HL-60 (cell line): ENCODE measurements around the gene PPM1J.

Source experiments
- GABPA ChIP-seq: IDR thresholded peaks from 2 replicates; pipeline ENCODE4 v1.6.1; 2012; ENCODE audit warnings: low read depth
- POLR2AphosphoS5 ChIP-seq: IDR thresholded peaks from 2 replicates; pipeline ENCODE4 v1.6.1; 2012; ENCODE audit warnings: low read depth
- SPI1 ChIP-seq: IDR thresholded peaks from 2 replicates; pipeline ENCODE4 v1.6.1; 2012; ENCODE audit warnings: low read depth, mild to moderate bottlenecking, borderline replicate concordance
- TF ChIP-seq, protein P1 (sequence below): IDR thresholded peaks from one replicate; pipeline ENCODE4 v1.5.1; 2011; ENCODE audit warnings: low read length, control low read depth, inconsistent platforms; ENCODE audit not compliant: insufficient read depth

- TF ChIP-seq, protein P1, sequence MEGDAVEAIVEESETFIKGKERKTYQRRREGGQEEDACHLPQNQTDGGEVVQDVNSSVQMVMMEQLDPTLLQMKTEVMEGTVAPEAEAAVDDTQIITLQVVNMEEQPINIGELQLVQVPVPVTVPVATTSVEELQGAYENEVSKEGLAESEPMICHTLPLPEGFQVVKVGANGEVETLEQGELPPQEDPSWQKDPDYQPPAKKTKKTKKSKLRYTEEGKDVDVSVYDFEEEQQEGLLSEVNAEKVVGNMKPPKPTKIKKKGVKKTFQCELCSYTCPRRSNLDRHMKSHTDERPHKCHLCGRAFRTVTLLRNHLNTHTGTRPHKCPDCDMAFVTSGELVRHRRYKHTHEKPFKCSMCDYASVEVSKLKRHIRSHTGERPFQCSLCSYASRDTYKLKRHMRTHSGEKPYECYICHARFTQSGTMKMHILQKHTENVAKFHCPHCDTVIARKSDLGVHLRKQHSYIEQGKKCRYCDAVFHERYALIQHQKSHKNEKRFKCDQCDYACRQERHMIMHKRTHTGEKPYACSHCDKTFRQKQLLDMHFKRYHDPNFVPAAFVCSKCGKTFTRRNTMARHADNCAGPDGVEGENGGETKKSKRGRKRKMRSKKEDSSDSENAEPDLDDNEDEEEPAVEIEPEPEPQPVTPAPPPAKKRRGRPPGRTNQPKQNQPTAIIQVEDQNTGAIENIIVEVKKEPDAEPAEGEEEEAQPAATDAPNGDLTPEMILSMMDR = no peak
- TF ChIP-seq GABPA (no peak), POLR2AphosphoS5 (no peak), SPI1 (no peak)
These were observed 12.6 kb upstream of the PPM1J start for GRCh38 chr1:112727716-112728115.
